DND-41 (cell line): ENCODE measurements around the gene FAM222B.

Experiments
- CTCF ChIP-seq: IDR thresholded peaks from 2 replicates; pipeline ENCODE4 v1.5.1; 2012; ENCODE audit warnings: borderline replicate concordance, low read length, moderate library complexity, mild to moderate bottlenecking; ENCODE audit not compliant: poor library complexity, severe bottlenecking; ENCODE audit errors: extremely low read depth
- EZH2 ChIP-seq: IDR thresholded peaks from 3 replicates; pipeline ENCODE4 v1.6.1; 2012; ENCODE audit warnings: borderline replicate concordance, low read depth, mild to moderate bottlenecking, moderate library complexity, low read length, inconsistent platforms; ENCODE audit not compliant: severe bottlenecking

DNA sequence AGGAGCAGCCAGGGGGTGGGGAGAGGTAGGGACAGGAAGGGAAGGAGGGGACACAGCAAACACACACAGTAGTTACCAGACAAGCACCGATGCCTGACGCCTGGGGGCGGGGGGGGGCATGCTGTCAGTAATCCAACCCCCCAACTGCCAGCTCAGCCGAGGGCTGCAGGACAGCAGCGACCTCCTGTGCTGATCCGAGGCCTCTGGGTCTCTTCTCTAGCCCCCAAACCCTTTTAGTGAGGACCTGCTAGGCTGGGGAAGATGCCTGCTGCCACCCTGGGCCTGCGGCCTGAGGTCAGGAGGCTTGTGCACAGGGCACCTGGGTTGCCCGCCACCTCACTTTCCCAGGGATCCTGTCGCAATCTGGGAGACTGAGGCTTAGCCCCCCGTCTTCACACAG, 43.4 kb upstream of the FAM222B start:
- TF ChIP-seq CTCF = no peak
- no peak for TF ChIP-seq EZH2
